ENCODE measurements around the gene KCNMB4. TPM values are rescaled to one million over a fixed set of nuclear protein-coding genes. Genes with fewer than 3 reads are reported as not detected.

KCNMB4 gene
- total RNA-seq, 1 donor from 2014 or later, result 6.0 TPM

DNA sequence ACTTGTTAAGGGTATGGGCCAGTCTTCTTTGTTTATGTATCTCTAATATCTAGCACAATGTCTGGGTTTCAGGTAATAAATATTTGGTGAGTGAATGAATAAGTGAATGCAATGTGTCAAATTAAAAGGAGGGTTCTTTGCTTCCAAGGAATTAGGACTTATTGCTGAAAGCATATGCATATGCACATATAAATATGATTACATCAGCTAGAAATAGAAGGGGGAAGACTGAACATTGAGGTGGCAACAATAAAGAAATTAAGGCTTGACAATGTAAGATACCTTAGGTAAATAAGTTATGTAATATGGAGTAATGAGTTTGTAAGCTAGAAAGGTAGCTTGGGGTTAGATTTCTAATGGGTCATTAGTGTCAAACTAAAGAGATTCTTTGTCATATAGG lies 37.7 kb downstream of the KCNMB4 start:
- no peaks in the 10 kb centered on the region for H3K4me1 ChIP-seq
- no peak overlapping the region for H3K27ac ChIP-seq
- no peak for DNase-seq
- TF ChIP-seq, protein P1, sequence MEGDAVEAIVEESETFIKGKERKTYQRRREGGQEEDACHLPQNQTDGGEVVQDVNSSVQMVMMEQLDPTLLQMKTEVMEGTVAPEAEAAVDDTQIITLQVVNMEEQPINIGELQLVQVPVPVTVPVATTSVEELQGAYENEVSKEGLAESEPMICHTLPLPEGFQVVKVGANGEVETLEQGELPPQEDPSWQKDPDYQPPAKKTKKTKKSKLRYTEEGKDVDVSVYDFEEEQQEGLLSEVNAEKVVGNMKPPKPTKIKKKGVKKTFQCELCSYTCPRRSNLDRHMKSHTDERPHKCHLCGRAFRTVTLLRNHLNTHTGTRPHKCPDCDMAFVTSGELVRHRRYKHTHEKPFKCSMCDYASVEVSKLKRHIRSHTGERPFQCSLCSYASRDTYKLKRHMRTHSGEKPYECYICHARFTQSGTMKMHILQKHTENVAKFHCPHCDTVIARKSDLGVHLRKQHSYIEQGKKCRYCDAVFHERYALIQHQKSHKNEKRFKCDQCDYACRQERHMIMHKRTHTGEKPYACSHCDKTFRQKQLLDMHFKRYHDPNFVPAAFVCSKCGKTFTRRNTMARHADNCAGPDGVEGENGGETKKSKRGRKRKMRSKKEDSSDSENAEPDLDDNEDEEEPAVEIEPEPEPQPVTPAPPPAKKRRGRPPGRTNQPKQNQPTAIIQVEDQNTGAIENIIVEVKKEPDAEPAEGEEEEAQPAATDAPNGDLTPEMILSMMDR (IDR thresholded peaks at IDR 0.05), result no peak
- H3K36me3 ChIP-seq, result no peaks in the 10 kb centered on the region
- ATAC-seq, result no peak
- no peak overlapping the region for H3K4me3 ChIP-seq
- no peaks in the 10 kb centered on the region for H3K27me3 ChIP-seq
- intact Hi-C loops (cut with DNase I), result no loop called here
- no peaks in the 10 kb centered on the region for H3K9me3 ChIP-seq

DNA sequence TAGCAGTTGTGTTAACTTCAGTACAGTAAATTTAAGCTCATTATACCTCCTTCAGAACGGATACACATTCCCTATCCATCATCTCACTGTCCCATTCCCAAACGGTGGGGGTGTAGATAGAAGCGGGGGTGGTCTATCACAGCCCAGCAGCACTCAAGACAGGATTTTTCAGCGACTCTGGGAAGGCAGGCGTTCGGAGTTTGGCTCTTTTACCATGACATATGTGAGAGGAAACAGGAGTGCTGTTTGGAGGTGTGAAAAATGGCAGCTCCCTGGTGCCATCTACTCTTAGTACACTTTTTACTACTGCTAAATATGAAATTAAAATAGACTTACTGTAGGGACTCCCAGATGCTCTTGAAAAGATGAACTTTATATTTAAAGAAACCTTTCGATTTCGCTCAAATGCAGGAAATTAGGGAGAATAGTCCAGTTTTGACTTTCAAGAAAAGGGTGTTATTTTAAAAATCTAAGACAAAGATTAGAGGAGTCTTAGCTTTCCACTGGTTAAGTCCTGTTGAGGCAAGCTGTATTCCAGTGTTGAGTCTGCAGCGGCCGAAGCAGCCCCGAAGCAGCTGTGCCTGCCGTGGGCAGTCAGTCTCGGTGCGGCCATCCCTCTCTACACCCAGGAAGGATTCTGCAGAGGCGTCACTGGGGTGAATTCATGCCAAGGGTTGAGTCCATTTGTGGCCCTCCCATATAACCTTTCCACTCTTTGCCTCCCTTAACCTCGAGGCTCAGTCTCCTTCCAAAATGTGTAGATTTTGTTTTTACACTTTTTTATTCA lies 42.1 kb downstream of the KCNMB4 start:
- no peak overlapping the region for H3K4me3 ChIP-seq
- no peak for ATAC-seq
- H3K36me3 ChIP-seq, result no peaks in the 10 kb centered on the region
- no peaks in the 10 kb centered on the region for H3K27me3 ChIP-seq
- no peaks in the 10 kb centered on the region for H3K9me3 ChIP-seq
- no peak overlapping the region for H3K27ac ChIP-seq
- no peak for DNase-seq
- no peaks in the 10 kb centered on the region for H3K4me1 ChIP-seq
- TF ChIP-seq, protein P1 (IDR thresholded peaks at IDR 0.05), result no peak
- intact Hi-C loops (cut with DNase I), result no loop called here

DNA sequence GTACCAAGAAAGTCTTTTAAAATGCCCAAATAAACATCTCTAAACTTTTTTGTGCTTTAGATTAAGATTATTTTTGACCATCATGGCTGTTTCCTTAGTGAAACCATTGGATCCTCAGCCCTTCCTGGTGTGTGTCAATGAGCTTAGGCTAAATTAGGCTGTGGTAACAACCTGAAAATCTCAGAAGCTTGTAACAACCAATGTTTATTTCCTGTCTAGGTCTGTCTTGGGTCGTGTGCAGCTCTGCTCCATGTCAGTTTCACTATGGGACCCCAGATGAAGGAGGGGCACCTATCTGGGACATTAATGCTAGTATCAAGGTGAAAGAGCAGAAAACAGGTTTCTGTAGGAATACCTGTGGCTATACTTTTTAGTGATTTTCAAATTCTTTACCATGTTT lies 49.9 kb downstream of the KCNMB4 start:
- ATAC-seq (no peak), DNase-seq (no peak)
- Histone ChIP-seq H3K9me3 (no peaks in the 10 kb centered on the region), H3K27ac (no peak overlapping the region), H3K36me3 (no peaks in the 10 kb centered on the region), H3K4me1 (no peaks in the 10 kb centered on the region), H3K4me3 (no peak overlapping the region), H3K27me3 (no peaks in the 10 kb centered on the region)
- intact Hi-C loops (cut with DNase I), result no loop called here
- TF ChIP-seq, protein P1 (IDR thresholded peaks at IDR 0.05), result no peak

DNA sequence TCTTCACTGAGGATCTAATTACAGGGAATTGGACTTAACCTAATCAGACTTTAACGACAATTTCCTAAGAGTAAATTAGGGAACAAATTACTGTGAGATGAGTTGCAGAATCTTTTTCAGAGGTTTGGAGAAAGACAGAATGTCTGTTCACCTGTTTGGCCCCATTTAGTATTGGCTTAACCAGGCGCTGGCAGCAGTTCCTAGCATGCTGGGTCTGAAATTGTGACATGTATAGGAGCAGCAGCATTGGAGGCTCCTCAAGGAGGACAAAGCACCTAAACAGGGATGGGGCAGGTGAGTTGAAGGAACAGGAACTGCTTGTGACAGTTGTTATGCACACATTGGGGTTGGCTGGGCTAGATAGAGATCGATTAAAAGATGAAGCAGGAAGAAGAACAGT lies 51.0 kb downstream of the KCNMB4 start:
- intact Hi-C loops (cut with DNase I), result no loop called here
- Histone ChIP-seq H3K9me3 (no peaks in the 10 kb centered on the region), H3K27me3 (no peaks in the 10 kb centered on the region), H3K4me1 (no peaks in the 10 kb centered on the region), H3K4me3 (no peak overlapping the region), H3K27ac (no peak overlapping the region), H3K36me3 (no peaks in the 10 kb centered on the region)
- no peak for DNase-seq
- TF ChIP-seq, protein P1 (IDR thresholded peaks at IDR 0.05), result no peak
- no peak for ATAC-seq

DNA sequence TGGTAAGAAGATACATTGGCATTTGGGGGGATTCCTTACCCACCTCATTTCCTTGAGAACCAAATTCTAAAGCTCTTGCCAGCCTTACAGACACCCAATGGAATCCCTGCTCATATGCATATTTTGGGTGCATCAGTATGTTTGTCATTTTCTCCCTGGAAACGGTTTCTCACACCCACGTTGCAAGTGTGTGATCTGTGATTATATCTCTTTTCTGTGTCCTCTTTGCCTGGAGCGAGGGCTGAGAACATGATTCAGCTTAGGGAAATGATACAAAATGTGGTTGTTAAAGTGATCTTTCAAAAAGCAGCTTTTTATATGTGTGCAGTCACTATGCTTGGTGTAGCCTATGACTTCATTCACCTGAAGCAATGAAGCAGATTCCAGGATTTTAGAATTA lies 52.0 kb downstream of the KCNMB4 start:
- intact Hi-C loops (cut with DNase I), result no loop called here
- no peaks in the 10 kb centered on the region for H3K4me1 ChIP-seq

More for the DNA sequence above, 52.0 kb downstream of the KCNMB4 start:
- Histone ChIP-seq H3K4me3 (no peak overlapping the region), H3K36me3 (no peaks in the 10 kb centered on the region), H3K27ac (no peak overlapping the region), H3K9me3 (no peaks in the 10 kb centered on the region), H3K27me3 (no peaks in the 10 kb centered on the region)
- ATAC-seq (no peak), DNase-seq (no peak)
- TF ChIP-seq, protein P1 (IDR thresholded peaks at IDR 0.05), result no peak

All from upper lobe of right lung (tissue), 1 donor.